Activated naive CD8-positive, alpha-beta T cell treated with anti-CD3 and anti-CD28 coated beads, Interleukin-2, amount 50 U/mL, for 24 hours (primary cell): Measurements from ENCODE around the gene ETNK1.
A peak's percentile ranks its signal among the peaks of the same experiment; 100 is the strongest.

Experiments
- ATAC-seq: fragments of 150-1000 bp; cut with Tn5 transposase; one replicate; pipeline ENCODE4 v1.10.0; 2021
- DNase-seq: peaks from one replicate; pipeline ENCODE4 v3.0.0; 2021
- H3K27ac Mint-ChIP-seq: one replicate; pipeline ENCODE4 v1.8.0; 2021; ENCODE audit warnings: mild to moderate bottlenecking, mixed read lengths
- H3K27me3 Mint-ChIP-seq: one replicate; pipeline ENCODE4 v1.8.0; 2021; ENCODE audit warnings: mixed read lengths
- H3K36me3 Mint-ChIP-seq: one replicate; pipeline ENCODE4 v1.8.0; 2021; ENCODE audit warnings: low read depth, mixed read lengths
- H3K4me1 Mint-ChIP-seq: one replicate; pipeline ENCODE4 v1.8.0; 2021; ENCODE audit warnings: mixed read lengths
- H3K4me3 Mint-ChIP-seq: one replicate; pipeline ENCODE4 v1.8.0; 2021; ENCODE audit warnings: mild to moderate bottlenecking, moderate library complexity, mixed read lengths
- H3K9me3 Mint-ChIP-seq: one replicate; pipeline ENCODE4 v1.8.0; 2021; ENCODE audit warnings: mixed read lengths

Gene ETNK1

GRCh38 chr12:22656376-22656775 lies 31.4 kb downstream of the ETNK1 start:
- H3K9me3 Mint-ChIP-seq: peaks cover 3% of the 10 kb centered on the region
- H3K27me3 Mint-ChIP-seq: no peaks in the 10 kb centered on the region
- peaks cover 34% of the 10 kb centered on the region for H3K36me3 Mint-ChIP-seq
- H3K4me1 Mint-ChIP-seq: peaks cover 45% of the 10 kb centered on the region
- DNase-seq (no peak), ATAC-seq (no peak)
- no peak overlapping the region for H3K27ac Mint-ChIP-seq
- H3K4me3 Mint-ChIP-seq: no peak overlapping the region

GRCh38 chr12:22656831-22657230 lies 31.9 kb downstream of the ETNK1 start:
- Mint-ChIP-seq H3K4me1 (peaks cover 45% of the 10 kb centered on the region), H3K27ac (no peak overlapping the region), H3K9me3 (peaks cover 2% of the 10 kb centered on the region), H3K4me3 (no peak overlapping the region), H3K36me3 (peaks cover 32% of the 10 kb centered on the region), H3K27me3 (no peaks in the 10 kb centered on the region)
- DNase-seq (no peak), ATAC-seq (no peak)

DNA sequence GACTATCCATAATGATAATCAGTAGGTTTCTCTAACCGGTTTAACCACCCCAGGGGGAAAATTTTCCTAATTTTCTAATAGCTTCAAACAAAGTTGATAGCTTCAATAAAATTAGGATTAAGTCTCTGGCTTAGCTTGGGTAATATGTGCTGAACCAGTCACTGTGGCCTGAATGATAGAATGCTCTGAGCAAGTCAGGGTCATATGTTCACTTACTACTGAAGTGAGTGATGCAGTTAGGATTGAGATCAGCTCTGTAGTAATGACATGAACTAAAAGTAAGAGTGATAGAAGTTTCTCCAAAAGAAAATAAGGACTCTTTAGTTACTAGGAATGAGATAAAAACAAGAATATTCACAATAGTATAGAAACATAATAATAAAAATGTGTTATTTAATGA lies 32.6 kb downstream of the ETNK1 start:
- H3K4me3 Mint-ChIP-seq: no peak overlapping the region
- H3K36me3 Mint-ChIP-seq: peaks cover 28% of the 10 kb centered on the region
- peak overlapping the region; percentile 35 for H3K27ac Mint-ChIP-seq
- DNase-seq: no peak
- H3K27me3 Mint-ChIP-seq: no peaks in the 10 kb centered on the region
- peaks cover 39% of the 10 kb centered on the region for H3K4me1 Mint-ChIP-seq
- ATAC-seq: peak; percentile 56
- no peaks in the 10 kb centered on the region for H3K9me3 Mint-ChIP-seq

DNA sequence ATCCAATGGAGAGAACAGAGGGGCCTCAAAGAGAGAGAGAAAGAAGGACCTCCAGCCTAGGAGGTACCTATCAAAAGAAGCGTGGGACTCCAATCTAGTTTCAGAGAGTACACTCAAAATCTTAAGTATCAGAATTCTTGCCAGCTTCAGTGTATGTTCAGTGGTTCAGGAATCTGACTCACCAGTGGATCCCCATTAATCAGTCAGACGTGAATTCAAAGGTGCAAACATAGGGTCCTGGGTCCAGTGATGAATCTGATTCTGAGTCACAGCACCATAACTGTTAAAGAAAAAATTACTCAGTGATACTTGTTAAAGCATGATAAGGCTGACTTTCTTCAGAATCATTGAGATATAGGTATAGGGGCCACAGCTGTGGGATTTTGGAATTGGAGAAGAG lies 33.2 kb downstream of the ETNK1 start:
- H3K27ac Mint-ChIP-seq: peak overlapping the region; percentile 63

DNA sequence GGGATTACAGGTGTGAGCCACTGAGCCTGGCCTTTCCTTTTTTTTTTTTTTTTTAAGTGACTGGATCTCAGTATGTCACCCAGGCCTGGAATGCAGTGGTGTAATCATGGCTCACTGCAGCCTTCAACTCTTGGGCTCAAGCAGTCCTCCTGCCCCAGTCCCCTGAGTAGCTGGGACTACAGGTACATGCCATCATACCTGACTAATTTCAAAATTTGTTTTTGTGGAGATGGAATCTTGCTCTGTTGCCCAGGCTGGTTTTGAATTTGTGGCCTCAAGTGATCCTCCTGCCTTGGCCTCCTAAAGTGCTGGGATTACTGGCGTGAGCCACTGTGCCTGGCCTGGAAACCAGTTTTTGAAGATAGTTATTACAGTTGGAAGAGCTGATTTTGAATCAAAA lies 37.4 kb downstream of the ETNK1 start:
- peaks cover 23% of the 10 kb centered on the region for H3K4me1 Mint-ChIP-seq
- DNase-seq: no peak
- peaks cover 22% of the 10 kb centered on the region for H3K36me3 Mint-ChIP-seq

More for the DNA sequence above, 33.2 kb downstream of the ETNK1 start:
- Mint-ChIP-seq H3K4me1 (peaks cover 34% of the 10 kb centered on the region), H3K36me3 (peaks cover 21% of the 10 kb centered on the region), H3K9me3 (no peaks in the 10 kb centered on the region), H3K4me3 (no peak overlapping the region), H3K27me3 (no peaks in the 10 kb centered on the region)
- peak; percentile 98 for ATAC-seq
- DNase-seq: no peak

DNA sequence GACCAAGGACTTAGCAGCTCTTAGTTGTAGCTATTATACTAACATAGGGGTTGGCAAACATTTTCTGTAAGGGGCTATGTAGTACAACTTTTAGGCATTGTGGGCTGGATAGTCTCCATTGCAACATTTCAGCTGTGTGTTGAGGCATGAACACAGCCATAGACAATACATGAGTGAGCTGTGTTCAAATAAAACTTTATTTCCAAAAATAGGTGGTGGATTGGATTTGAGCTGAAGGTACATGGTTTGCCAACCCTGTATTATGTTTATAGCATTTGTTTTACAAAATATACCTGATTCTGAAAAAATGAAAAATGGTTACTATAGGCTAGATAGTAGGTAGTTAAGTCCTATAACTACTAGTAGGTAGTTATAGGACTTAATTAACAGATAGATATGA lies 40.5 kb downstream of the ETNK1 start:
- Mint-ChIP-seq H3K27ac (no peak overlapping the region), H3K4me1 (peaks cover 3% of the 10 kb centered on the region), H3K4me3 (no peak overlapping the region), H3K27me3 (no peaks in the 10 kb centered on the region), H3K36me3 (peaks cover 16% of the 10 kb centered on the region), H3K9me3 (no peaks in the 10 kb centered on the region)
- ATAC-seq (no peak), DNase-seq (no peak)

More for the DNA sequence above, 37.4 kb downstream of the ETNK1 start:
- no peaks in the 10 kb centered on the region for H3K27me3 Mint-ChIP-seq
- ATAC-seq: no peak
- H3K9me3 Mint-ChIP-seq: no peaks in the 10 kb centered on the region
- no peak overlapping the region for H3K27ac Mint-ChIP-seq
- H3K4me3 Mint-ChIP-seq: no peak overlapping the region

GRCh38 chr12:22667122-22667521 lies 42.2 kb downstream of the ETNK1 start:
- no peak for ATAC-seq

GRCh38 chr12:22668441-22668840 lies 43.5 kb downstream of the ETNK1 start:
- Mint-ChIP-seq H3K4me3 (no peak overlapping the region), H3K4me1 (peaks cover 3% of the 10 kb centered on the region), H3K9me3 (no peaks in the 10 kb centered on the region), H3K36me3 (peaks cover 13% of the 10 kb centered on the region), H3K27me3 (no peaks in the 10 kb centered on the region), H3K27ac (no peak overlapping the region)
- ATAC-seq: no peak
- no peak for DNase-seq

More at GRCh38 chr12:22667122-22667521, 42.2 kb downstream of the ETNK1 start:
- DNase-seq: no peak
- Mint-ChIP-seq H3K27ac (no peak overlapping the region), H3K36me3 (peaks cover 12% of the 10 kb centered on the region), H3K4me1 (peaks cover 3% of the 10 kb centered on the region), H3K27me3 (no peaks in the 10 kb centered on the region), H3K4me3 (no peak overlapping the region), H3K9me3 (no peaks in the 10 kb centered on the region)

- Mint-ChIP-seq H3K9me3 (no peaks in the 10 kb centered on the region), H3K27me3 (no peaks in the 10 kb centered on the region), H3K27ac (no peak overlapping the region), H3K36me3 (peaks cover 25% of the 10 kb centered on the region), H3K4me3 (no peak overlapping the region), H3K4me1 (peaks cover 3% of the 10 kb centered on the region)
- ATAC-seq (no peak), DNase-seq (no peak)
These were observed 45.8 kb downstream of the ETNK1 start for GRCh38 chr12:22670762-22671161.

DNA sequence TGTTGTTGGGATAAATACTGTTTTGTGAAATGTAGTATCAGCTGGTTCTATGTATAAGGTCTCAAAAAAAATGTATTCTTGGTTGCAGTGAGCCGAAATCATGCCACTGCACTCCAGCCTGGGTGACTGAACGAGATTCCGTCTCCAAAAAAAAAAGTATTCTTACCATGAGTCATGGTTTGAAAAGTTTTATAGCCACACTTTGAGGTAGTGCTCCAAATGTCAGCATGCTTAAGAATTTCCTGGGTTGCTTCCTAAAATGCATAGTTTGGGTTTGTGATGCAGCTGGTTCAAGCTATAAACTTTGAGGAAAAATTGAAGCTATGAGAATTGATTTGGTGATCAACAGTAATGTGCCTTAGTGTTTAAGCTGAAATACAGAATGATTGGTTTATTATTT lies 48.0 kb downstream of the ETNK1 start:
- peaks cover 41% of the 10 kb centered on the region for H3K36me3 Mint-ChIP-seq

DNA sequence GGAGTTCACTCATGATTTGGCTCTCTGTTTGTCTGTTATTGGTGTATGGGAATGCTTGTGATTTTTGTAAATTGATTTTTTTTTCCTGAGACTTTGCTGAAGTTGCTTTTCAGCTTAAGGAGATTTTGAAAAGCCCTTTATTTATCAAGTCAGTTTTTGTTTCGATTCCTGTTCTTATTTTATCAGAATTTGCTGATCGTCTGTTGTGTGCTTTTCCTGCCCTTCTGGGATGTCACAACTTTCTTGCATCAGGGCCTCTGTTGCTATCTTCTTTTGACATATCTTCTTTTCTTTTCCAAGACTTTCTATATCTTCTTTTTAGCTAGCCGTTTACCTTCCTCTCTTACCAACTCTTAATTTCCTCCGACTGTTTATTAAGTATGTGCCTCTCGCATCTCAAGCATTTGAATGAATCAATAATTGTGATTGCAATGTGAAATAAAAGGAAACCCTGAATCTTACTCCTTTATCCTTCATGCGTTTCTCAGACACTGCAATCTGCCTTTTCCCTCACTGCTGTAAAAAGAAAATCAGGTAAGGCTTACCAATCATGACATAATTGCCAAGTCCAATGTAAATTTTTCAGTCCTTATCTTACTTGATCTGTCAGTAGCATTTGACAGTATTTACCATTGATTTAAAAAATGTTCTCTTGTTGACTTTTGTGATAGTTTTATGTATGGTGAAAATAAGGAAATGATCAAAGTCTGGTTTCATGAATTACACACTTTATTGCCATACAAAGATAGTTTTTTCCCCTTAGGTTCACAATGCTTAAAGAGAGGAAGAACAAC lies 53.0 kb downstream of the ETNK1 start:
- Mint-ChIP-seq H3K36me3 (peaks cover 55% of the 10 kb centered on the region), H3K27ac (no peak overlapping the region)

More for the DNA sequence above, 48.0 kb downstream of the ETNK1 start:
- peaks cover 4% of the 10 kb centered on the region for H3K9me3 Mint-ChIP-seq
- DNase-seq: no peak
- H3K27me3 Mint-ChIP-seq: no peaks in the 10 kb centered on the region
- no peaks in the 10 kb centered on the region for H3K4me1 Mint-ChIP-seq
- no peak overlapping the region for H3K4me3 Mint-ChIP-seq
- no peak overlapping the region for H3K27ac Mint-ChIP-seq
- no peak for ATAC-seq

GRCh38 chr12:22682663-22683062 lies 57.7 kb downstream of the ETNK1 start:
- H3K9me3 Mint-ChIP-seq: no peaks in the 10 kb centered on the region
- ATAC-seq: no peak
- no peak overlapping the region for H3K27ac Mint-ChIP-seq
- peaks cover 46% of the 10 kb centered on the region for H3K36me3 Mint-ChIP-seq
- no peaks in the 10 kb centered on the region for H3K27me3 Mint-ChIP-seq
- peaks cover 16% of the 10 kb centered on the region for H3K4me1 Mint-ChIP-seq
- DNase-seq: no peak
- H3K4me3 Mint-ChIP-seq: no peak overlapping the region

More for the DNA sequence above, 53.0 kb downstream of the ETNK1 start:
- DNase-seq: no peak
- H3K9me3 Mint-ChIP-seq: peaks cover 4% of the 10 kb centered on the region
- no peak for ATAC-seq
- H3K4me3 Mint-ChIP-seq: no peak overlapping the region
- H3K27me3 Mint-ChIP-seq: no peaks in the 10 kb centered on the region
- H3K4me1 Mint-ChIP-seq: peaks cover 2% of the 10 kb centered on the region

DNA sequence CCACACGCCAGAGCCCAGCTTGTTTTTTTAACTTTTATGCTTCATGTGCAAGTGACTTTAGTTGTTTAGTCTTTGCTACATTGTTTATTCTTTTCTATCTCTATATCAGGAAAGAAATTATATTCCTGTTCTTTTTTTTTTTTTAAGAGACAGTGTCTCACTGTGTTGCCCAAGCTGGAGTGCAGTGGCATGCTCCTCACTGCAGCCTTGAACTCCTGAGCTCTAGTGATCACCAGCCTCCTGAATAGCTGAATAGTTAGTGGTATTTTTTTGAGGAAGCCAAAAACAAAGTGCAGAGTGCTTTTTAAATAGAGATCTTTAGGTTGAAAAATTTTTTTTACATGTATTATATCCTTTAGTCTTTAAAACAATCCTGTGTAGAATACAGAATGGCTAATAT lies 58.2 kb downstream of the ETNK1 start:
- ATAC-seq: no peak
- Mint-ChIP-seq H3K36me3 (peaks cover 43% of the 10 kb centered on the region), H3K27me3 (no peaks in the 10 kb centered on the region), H3K27ac (no peak overlapping the region), H3K4me1 (peaks cover 20% of the 10 kb centered on the region), H3K9me3 (no peaks in the 10 kb centered on the region), H3K4me3 (no peak overlapping the region)
- no peak for DNase-seq

GRCh38 chr12:22684140-22685118 lies 59.5 kb downstream of the ETNK1 start:
- H3K36me3 Mint-ChIP-seq: peaks cover 31% of the 10 kb centered on the region
- no peak overlapping the region for H3K27ac Mint-ChIP-seq
- no peaks in the 10 kb centered on the region for H3K9me3 Mint-ChIP-seq
- H3K4me1 Mint-ChIP-seq: peaks cover 20% of the 10 kb centered on the region
- DNase-seq (no peak), ATAC-seq (no peak)
- no peaks in the 10 kb centered on the region for H3K27me3 Mint-ChIP-seq
- H3K4me3 Mint-ChIP-seq: no peak overlapping the region

DNA sequence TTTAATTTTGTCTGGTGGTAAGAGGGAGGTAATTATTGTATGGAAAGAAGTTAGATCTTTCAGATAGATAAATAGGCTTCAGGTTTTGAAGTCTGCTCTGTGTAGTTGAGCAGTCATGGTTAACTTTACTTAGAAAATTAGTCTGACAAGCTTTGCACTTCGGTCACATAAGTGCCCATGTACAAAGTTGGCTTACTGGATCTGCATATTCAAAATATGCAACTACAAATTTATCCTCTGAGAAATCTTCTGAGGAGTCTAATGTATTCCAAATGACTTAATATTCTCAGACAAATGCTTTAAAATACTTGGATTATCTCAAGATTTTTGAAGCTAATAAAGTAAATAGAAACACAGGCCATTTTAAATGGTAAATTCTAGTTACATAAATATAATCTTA lies 61.2 kb downstream of the ETNK1 start:
- no peak overlapping the region for H3K27ac Mint-ChIP-seq
- ATAC-seq: no peak
- no peak overlapping the region for H3K4me3 Mint-ChIP-seq
- H3K36me3 Mint-ChIP-seq: peaks cover 24% of the 10 kb centered on the region
- DNase-seq: no peak
- no peaks in the 10 kb centered on the region for H3K9me3 Mint-ChIP-seq
- peaks cover 19% of the 10 kb centered on the region for H3K4me1 Mint-ChIP-seq
- H3K27me3 Mint-ChIP-seq: no peaks in the 10 kb centered on the region
